Measurements from ENCODE around the gene FASTK. TPM values are rescaled to one million over a fixed set of nuclear protein-coding genes. Genes with fewer than 3 reads are reported as not detected.

The FASTK gene
- total RNA-seq, 1 experiment from 2014 or later = 86.4 TPM

DNA sequence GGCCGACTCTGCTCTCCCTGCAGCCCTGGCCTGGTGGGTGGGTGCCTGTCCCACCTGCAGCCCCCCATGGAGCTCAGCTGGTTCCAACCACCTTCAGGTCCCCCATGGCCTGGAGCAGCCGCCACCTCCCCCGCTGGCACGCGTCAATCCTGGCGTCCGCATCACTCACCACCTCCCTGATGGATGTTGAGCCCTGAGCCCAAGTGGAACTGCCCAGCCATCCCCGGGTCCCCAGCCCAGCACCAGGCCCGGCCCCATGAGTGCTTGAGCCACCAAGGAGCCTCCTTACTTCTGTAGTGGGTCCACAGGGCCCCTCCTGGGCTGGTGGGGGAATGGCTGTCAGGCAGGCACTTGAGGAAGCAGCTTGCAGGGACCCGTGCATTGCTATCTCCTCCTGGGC, 20.3 kb upstream of the FASTK start:
- TF ChIP-seq YY1 (IDR thresholded peaks at IDR 0.05; ENCODE audit: extremely low read depth, insufficient replicate concordance, low read depth, low read length) = no peak
- TF ChIP-seq EZH2 (IDR thresholded peaks at IDR 0.05) = no peak
- TF ChIP-seq EZH2phosphoT487 (IDR thresholded peaks at IDR 0.05; ENCODE audit: borderline replicate concordance) = no peak
- Histone ChIP-seq H4K20me1 (ENCODE audit: insufficient read depth) (no peaks in the 10 kb centered on the region), H3K4me1 (ENCODE audit: control insufficient read depth in 1 of 2, insufficient read depth in 2 of 2, low read length in 2 of 2) (no peaks in the 10 kb centered on the region), H3K27me3 (ENCODE audit: insufficient read depth, low read length) (no peaks in the 10 kb centered on the region), H3K27ac (ENCODE audit: low read depth, low read length) (no peak overlapping the region), H3K9ac (ENCODE audit: low read length) (no peak overlapping the region), H3K36me3 (ENCODE audit: control insufficient read depth in 1 of 2, insufficient read depth in 2 of 2, low read length in 2 of 2) (peaks cover 0 to 2% of the 10 kb centered on the region in 2 experiments; a peak in 1 of 4 replicates), H3K9me2 (ENCODE audit: insufficient read depth) (no peaks in the 10 kb centered on the region), H3K4me2 (ENCODE audit: low read length) (no peak overlapping the region), H2AFZ (ENCODE audit: low read depth, low read length, poor library complexity, severe bottlenecking) (no peak overlapping the region), H3K9me3 (ENCODE audit: control insufficient read depth in 1 of 2, insufficient read depth in 1 of 2, low read depth in 1 of 2, low read length in 2 of 2) (no peaks in the 10 kb centered on the region), H3K79me2 (ENCODE audit: insufficient read depth, low read length) (peaks cover 92% of the 10 kb centered on the region), H3K4me3 (replicated peaks in 1 of 2; ENCODE audit: low read depth in 1 of 2, low read length in 2 of 2) (no peak overlapping the region)
- intact Hi-C loops (cut with micrococcal nuclease) = no loop called here
- RAD21 ChIA-PET (ENCODE audit: low non-redundant PET in 1 of 2, low total read pairs in 2 of 2, uncharacterized antibody in 2 of 2, unreplicated experiment in 2 of 2) = no interaction called here
- ATAC-seq (no peak), DNase-seq (ENCODE audit: low read depth, low spot score) (no peak)
- BruUV-seq (replicated peaks) = no TSS peak
- CTCF ChIA-PET = no interaction called here
- POLR2A ChIA-PET = no interaction called here

DNA sequence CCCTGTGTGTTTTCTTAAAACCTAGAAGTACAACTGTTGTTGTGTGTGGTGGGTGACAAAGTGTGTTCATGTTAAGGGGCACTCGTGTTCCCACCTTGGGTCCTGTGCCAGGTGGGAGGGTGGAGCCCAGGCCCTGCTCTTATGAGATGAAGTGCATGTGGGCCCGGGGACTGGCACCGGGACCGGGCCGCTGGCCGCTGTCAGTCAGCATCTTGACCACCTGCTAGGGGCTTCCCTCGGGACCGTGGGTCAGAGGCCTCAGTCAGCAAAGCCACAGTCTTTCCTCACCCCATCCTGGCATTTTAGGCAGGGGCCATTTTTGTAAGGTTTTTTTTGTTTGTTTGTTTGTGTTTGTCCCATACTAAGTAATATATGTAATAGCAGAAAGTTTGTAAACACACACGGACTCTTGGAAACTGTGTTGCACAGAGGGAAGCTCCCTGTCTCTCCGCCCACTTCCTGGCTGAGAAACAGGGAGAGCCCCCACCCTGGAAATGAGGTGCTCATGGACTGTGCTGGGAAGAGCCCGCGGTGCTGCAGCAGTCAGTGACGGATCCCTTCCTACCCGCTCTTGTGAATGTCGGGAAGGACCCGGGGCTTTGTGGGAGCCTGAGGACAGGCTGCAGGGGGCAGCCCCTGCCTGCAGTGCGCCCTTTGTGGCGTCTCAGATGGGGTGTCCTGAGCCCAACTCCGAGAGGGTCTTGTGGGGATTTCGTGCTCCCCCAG, 19.0 kb upstream of the FASTK start:
- H2AFZ ChIP-seq (ENCODE audit: low read depth, low read length, poor library complexity, severe bottlenecking) = no peak overlapping the region
- BruUV-seq (replicated peaks) = no TSS peak
- H3K9me2 ChIP-seq (ENCODE audit: insufficient read depth) = no peaks in the 10 kb centered on the region
- TF ChIP-seq CEBPB (IDR thresholded peaks at IDR 0.05; ENCODE audit: low read depth) (no peak), ZFX (IDR thresholded peaks at IDR 0.05) (no peak), ZNF274 (IDR thresholded peaks at IDR 0.05; ENCODE audit: low read depth, low read length) (no peak), EZH2phosphoT487 (IDR thresholded peaks at IDR 0.05; ENCODE audit: borderline replicate concordance) (no peak), CBX3 (IDR thresholded peaks at IDR 0.05; ENCODE audit: low read depth) (no peak), FOSL1 (IDR thresholded peaks at IDR 0.05; ENCODE audit: low read depth) (no peak), EGR1 (IDR thresholded peaks at IDR 0.05; ENCODE audit: low read depth) (no peak), SRF (IDR thresholded peaks at IDR 0.05; ENCODE audit: low read depth) (no peak), RAD21 (IDR thresholded peaks at IDR 0.05; ENCODE audit: low read depth) (no peak), JUND (IDR thresholded peaks at IDR 0.05) (no peak), YY1 (IDR thresholded peaks at IDR 0.05; ENCODE audit: extremely low read depth, insufficient replicate concordance, low read depth, low read length) (no peak), SIN3A (IDR thresholded peaks at IDR 0.05; ENCODE audit: low read depth) (no peak), ELF1 (IDR thresholded peaks at IDR 0.05; ENCODE audit: borderline replicate concordance, low read depth) (no peak)
- TF ChIP-seq, protein P1, sequence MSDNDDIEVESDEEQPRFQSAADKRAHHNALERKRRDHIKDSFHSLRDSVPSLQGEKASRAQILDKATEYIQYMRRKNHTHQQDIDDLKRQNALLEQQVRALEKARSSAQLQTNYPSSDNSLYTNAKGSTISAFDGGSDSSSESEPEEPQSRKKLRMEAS (IDR thresholded peaks at IDR 0.05) = no peak
- TF ChIP-seq, protein P2, sequence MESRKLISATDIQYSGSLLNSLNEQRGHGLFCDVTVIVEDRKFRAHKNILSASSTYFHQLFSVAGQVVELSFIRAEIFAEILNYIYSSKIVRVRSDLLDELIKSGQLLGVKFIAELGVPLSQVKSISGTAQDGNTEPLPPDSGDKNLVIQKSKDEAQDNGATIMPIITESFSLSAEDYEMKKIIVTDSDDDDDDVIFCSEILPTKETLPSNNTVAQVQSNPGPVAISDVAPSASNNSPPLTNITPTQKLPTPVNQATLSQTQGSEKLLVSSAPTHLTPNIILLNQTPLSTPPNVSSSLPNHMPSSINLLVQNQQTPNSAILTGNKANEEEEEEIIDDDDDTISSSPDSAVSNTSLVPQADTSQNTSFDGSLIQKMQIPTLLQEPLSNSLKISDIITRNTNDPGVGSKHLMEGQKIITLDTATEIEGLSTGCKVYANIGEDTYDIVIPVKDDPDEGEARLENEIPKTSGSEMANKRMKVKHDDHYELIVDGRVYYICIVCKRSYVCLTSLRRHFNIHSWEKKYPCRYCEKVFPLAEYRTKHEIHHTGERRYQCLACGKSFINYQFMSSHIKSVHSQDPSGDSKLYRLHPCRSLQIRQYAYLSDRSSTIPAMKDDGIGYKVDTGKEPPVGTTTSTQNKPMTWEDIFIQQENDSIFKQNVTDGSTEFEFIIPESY (IDR thresholded peaks at IDR 0.05; ENCODE audit: extremely low read depth, insufficient replicate concordance, low read length) = no peak
- H3K9ac ChIP-seq (ENCODE audit: low read length) = no peak overlapping the region
- ATAC-seq (no peak), DNase-seq (ENCODE audit: low read depth, low spot score) (no peak)
- no peaks in the 10 kb centered on the region; a peak in 1 of 4 replicates for H3K36me3 ChIP-seq (ENCODE audit: control insufficient read depth in 1 of 2, insufficient read depth in 2 of 2, low read length in 2 of 2)
- no peak overlapping the region for H3K27ac ChIP-seq (ENCODE audit: low read depth, low read length)
- H3K4me1 ChIP-seq (ENCODE audit: control insufficient read depth in 1 of 2, insufficient read depth in 2 of 2, low read length in 2 of 2) = no peaks in the 10 kb centered on the region
- intact Hi-C loops (cut with micrococcal nuclease) = no loop called here
- H3K27me3 ChIP-seq (ENCODE audit: insufficient read depth, low read length) = no peaks in the 10 kb centered on the region
- no peaks in the 10 kb centered on the region for H4K20me1 ChIP-seq (ENCODE audit: insufficient read depth)
- no peak overlapping the region for H3K4me3 ChIP-seq (replicated peaks in 1 of 2; ENCODE audit: low read depth in 1 of 2, low read length in 2 of 2)
- H3K4me2 ChIP-seq (ENCODE audit: low read length) = no peak overlapping the region
- peaks cover 97% of the 10 kb centered on the region for H3K79me2 ChIP-seq (ENCODE audit: insufficient read depth, low read length)
- H3K9me3 ChIP-seq (ENCODE audit: control insufficient read depth in 1 of 2, insufficient read depth in 1 of 2, low read depth in 1 of 2, low read length in 2 of 2) = no peaks in the 10 kb centered on the region
- ChIA-PET CTCF (no interaction called here), POLR2A (no interaction called here), RAD21 (ENCODE audit: low non-redundant PET in 1 of 2, low total read pairs in 2 of 2, uncharacterized antibody in 2 of 2, unreplicated experiment in 2 of 2) (no interaction called here)

Measured in HCT116 (cell line).